BJ (cell line): Measurements from ENCODE around the gene SBK2. TPM values are rescaled to one million over a fixed set of nuclear protein-coding genes. Genes with fewer than 3 reads are reported as not detected.
A peak's percentile ranks its signal among the peaks of the same experiment; 100 is the strongest.
"Not testable (repeated sequence)": the region's sequence is repeated elsewhere in the genome, so short reads cannot be mapped to it uniquely, and the experiment has no call there.

ENCODE experiments used
- CTCF ChIA-PET: fragments of 350-600 bp; formaldehyde crosslinking; extraction: SDS; loops from one replicate; lab custom pipeline; 2021; ENCODE audit warnings: antibody characterized with exemption, inconsistent platforms; lab: Yijun Ruan, JAX
- POLR2A ChIA-PET: fragments of 300-600 bp; sonication (Branson Sonifier 250); formaldehyde crosslinking; extraction: SDS; loops from one replicate; lab custom pipeline; 2021; ENCODE audit warnings: antibody characterized with exemption; lab: Charles Lee
- DNase-seq: peaks from one replicate; pipeline ENCODE4 v3.0.0-alpha.2; 2011; ENCODE audit warnings: low read depth
- H3K27me3 ChIP-seq: 2 replicates; pipeline ENCODE4 v1.6.0; 2011; ENCODE audit warnings: low read length; ENCODE audit not compliant: control insufficient read depth, insufficient read depth
- H3K36me3 ChIP-seq: 2 replicates; pipeline ENCODE4 v1.5.1; 2011; ENCODE audit warnings: low read length; ENCODE audit not compliant: control insufficient read depth, insufficient read depth
- H3K4me3 ChIP-seq: 2 replicates; pipeline ENCODE4 v1.5.1; 2011; ENCODE audit warnings: low read depth, mild to moderate bottlenecking, control low read depth, low read length
- CTCF ChIP-seq: IDR thresholded peaks from 2 replicates; pipeline ENCODE4 v1.5.1; 2011; ENCODE audit warnings: low read depth, mild to moderate bottlenecking, control low read depth, inconsistent platforms, low read length, moderate library complexity; ENCODE audit not compliant: insufficient read depth
- polyA minus RNA-seq: library from RNA; depleted of rRNA, polyadenylated mRNA; stranded (reverse); fragments of >200 nt; gene quantifications from 2 replicates; pipeline ENCODE4 v1.2.3, GENCODE V29; 2011; rRNA and poly(A)+ RNA removed
- polyA plus RNA-seq: library from polyadenylated mRNA; depleted of rRNA; stranded (reverse); fragments of >200 nt; gene quantifications from 2 replicates; pipeline ENCODE4 v1.2.3, GENCODE V29; 2011; rRNA removed

The SBK2 gene
- 0.07 TPM in 1 of 2 replicates, not detected in the other for polyA plus RNA-seq
- polyA minus RNA-seq, result not detected in 2 replicates

- Histone ChIP-seq H3K36me3 (no peaks in the 10 kb centered on the region), H3K4me3 (no peak within 1 kb of the TSS)
- CTCF ChIA-PET, result interaction anchor here (1.5 kb wide), 1 partner anchor 9 kb away, joined by 4 read pairs; no protein-coding TSS in a partner anchor
Measured at GRCh38 chr19:55536951-55537740, at the start of gene SBK2. Gene SBK2, minus strand, starts transcription at chr19:55537133. Its CDS starts 839 bp downstream, at chr19:55536294.

GRCh38 chr19:55585658-55586339, 48.9 kb upstream of the SBK2 start:
- peak overlapping the region; percentile 34 for H3K4me3 ChIP-seq
- no peak for DNase-seq
- ChIA-PET POLR2A (no interaction called here), CTCF (interaction anchor here (1.0 to 3.4 kb wide), 2 partner anchors 20 to 47 kb away, joined by 3 to 10 read pairs; partner anchors contain the start of gene ZNF865)
- H3K36me3 ChIP-seq, result no peaks in the 10 kb centered on the region
- H3K27me3 ChIP-seq, result no peaks in the 10 kb centered on the region
- no peak for TF ChIP-seq CTCF

More at GRCh38 chr19:55536951-55537740, at the start of gene SBK2:
- no peak for DNase-seq
- peak; percentile 25; the same call in 1 of the 2 replicates for TF ChIP-seq CTCF
- no peaks in the 10 kb centered on the region for H3K27me3 ChIP-seq
- POLR2A ChIA-PET, result no interaction called here

- ChIA-PET POLR2A (no interaction called here), CTCF (interaction anchor here (3.4 kb wide), 1 partner anchor 21 kb away, joined by 10 read pairs; the partner anchor contains the start of gene ZNF865)
- DNase-seq, result no peak
Measured at GRCh38 chr19:55584871-55585270, 47.9 kb upstream of the SBK2 start.

GRCh38 chr19:55583897-55584296, 47.0 kb upstream of the SBK2 start:
- POLR2A ChIA-PET, result interaction anchor here (0.6 kb wide), 1 partner anchor 50 kb away, joined by 4 read pairs; no protein-coding TSS in a partner anchor
- H3K27me3 ChIP-seq, result not testable (repeated sequence)

More at GRCh38 chr19:55584871-55585270, 47.9 kb upstream of the SBK2 start:
- Histone ChIP-seq H3K4me3 (no peak overlapping the region), H3K27me3 (no peaks in the 10 kb centered on the region), H3K36me3 (no peaks in the 10 kb centered on the region)
- TF ChIP-seq CTCF, result no peak

GRCh38 chr19:55582284-55582683, 45.4 kb upstream of the SBK2 start:
- H3K27me3 ChIP-seq, CTCF ChIA-PET, POLR2A ChIA-PET, DNase-seq, H3K4me3 ChIP-seq, H3K36me3 ChIP-seq: not testable (repeated sequence)

More at GRCh38 chr19:55583897-55584296, 47.0 kb upstream of the SBK2 start:
- not testable (repeated sequence) for H3K4me3 ChIP-seq, H3K36me3 ChIP-seq, DNase-seq
- CTCF ChIA-PET, result interaction anchor here (0.6 to 3.4 kb wide), 5 partner anchors 15 to 283 kb away, joined by 3 to 10 read pairs (median 3); partner anchors contain the start of genes FIZ1 and ZNF865
